Esophagus muscularis mucosa (tissue), 3 donors: ENCODE data around the gene ADGRD2.

ENCODE experiments used
- CTCF ChIP-seq, 3 experiments: fragments of 200-600 bp in 2 of 3; fragments of 450-650 bp in 1 of 3; sonication (generic) in 2 of 3; IDR thresholded peaks; one replicate each; pipeline ENCODE4 v1.5.1; 2017 to 2019; ENCODE audit warnings: antibody characterized with exemption in 3 of 3, mild to moderate bottlenecking in 2 of 3, moderate library complexity in 1 of 3
- POLR2A ChIP-seq: fragments of 450-650 bp; IDR thresholded peaks from one replicate; pipeline ENCODE4 v1.6.1; 2017; ENCODE audit warnings: antibody characterized with exemption, moderate library complexity, mild to moderate bottlenecking, low read depth

DNA sequence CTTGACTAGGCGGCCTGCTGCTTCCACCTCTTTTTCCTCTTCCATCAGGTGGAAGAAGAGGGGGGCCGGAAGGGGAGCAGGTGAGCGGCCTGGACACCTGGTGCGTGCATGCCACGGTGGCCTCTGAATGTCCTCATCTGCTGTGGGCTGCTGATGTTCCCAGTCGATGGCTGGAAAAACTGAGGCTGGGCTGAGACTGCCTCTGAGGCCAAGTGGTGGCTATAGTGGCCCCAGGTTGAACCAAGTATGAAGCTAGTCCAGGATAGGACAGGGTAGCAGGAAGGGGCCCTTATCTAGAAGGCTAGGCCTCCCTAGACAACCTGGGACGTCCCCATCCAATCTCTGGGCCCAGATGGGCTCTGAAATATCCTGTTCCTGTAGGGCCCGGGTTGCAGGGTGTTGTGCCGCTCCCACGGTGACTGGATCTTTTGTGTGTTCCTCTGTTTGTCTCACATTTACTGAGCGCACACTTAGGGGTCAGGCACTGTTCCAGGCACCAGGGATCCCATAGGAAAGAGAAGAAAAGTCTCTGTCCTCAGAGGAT, 57.7 kb downstream of the ADGRD2 start:
- TF ChIP-seq CTCF (IDR thresholded peaks at IDR 0.05) (no peak), POLR2A (no peak)
